ENCODE measurements around the gene GSTO2. TPM values are rescaled to one million over a fixed set of nuclear protein-coding genes. Genes with fewer than 3 reads are reported as not detected.

Gene GSTO2
- total and polyA plus RNA-seq, 4 donors: 3.5 to 5.6 (median 4.4) TPM

DNA sequence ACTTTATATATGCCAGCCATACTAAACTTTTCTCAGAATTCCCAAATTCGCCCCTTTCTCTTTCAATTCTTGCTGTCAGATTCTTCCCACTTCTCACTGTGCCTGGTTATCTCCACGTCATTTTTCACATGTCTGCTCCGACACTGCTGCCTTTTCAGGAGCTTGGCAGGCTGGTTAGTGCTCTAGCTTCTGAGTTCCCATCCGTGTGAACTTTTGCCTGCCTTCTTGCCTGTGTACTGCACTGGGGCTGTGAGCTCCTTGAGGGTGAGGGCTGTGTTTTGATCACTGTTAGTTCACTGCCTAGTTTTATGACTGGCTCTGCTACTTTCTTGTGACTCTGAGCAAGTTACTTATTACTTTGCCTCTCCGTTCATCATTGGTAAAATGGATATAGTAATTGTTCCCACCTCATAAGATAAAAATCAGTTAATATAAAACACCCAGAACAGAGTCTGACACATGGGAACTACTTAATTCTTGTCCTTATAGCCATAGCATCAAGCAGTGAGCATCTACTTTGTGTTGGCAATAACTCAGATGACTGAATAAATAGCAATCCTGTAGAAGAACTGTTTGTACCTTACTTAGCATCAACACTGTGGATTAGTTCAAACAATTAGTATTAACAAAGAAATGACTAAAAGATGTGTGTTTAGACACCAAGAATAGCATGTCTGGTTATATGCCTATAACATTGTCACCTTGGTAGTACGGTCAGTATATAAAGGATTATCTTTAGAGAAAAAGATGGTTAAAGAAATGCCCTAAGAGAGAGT is 8.8 kb upstream of the GSTO2 start:
- Histone ChIP-seq H3K4me3 (ENCODE audit: low read depth, low read length) (no peak overlapping the region), H3K27me3 (ENCODE audit: control insufficient read depth, insufficient read depth, low read length) (no peaks in the 10 kb centered on the region), H3K27ac (ENCODE audit: low read depth, low read length) (no peak overlapping the region), H3K36me3 (ENCODE audit: control insufficient read depth, insufficient read depth, low read length) (peaks cover 5% of the 10 kb centered on the region), H3K4me1 (ENCODE audit: control insufficient read depth, insufficient read depth, low read length) (no peaks in the 10 kb centered on the region), H3K9me3 (ENCODE audit: control insufficient read depth, insufficient read depth, low read length) (no peaks in the 10 kb centered on the region)
- no peak for DNase-seq (ENCODE audit: low read depth in 4 of 6, low spot score in 6 of 6)
- WGBS (ENCODE audit: insufficient coverage): 85% methylated on average over 4 of the region's 6 CpGs

DNA sequence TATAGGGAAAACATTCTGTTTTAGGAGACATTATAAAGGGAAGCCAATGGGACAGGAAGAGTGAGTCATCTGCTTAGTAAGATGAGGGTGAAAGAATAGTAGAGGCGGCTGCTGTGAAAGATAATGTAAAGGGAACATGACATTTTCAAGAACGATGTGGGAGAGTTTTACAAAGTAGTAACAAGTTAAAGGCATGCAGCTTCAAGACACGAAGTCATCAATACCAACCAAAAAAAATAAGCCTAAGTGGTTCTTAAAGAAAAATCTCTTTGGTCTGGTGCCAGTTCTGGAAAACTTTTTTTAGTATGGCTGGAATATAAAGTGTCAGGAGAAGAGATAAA is 8.2 kb upstream of the GSTO2 start:
- DNase-seq (ENCODE audit: low read depth in 4 of 6, low spot score in 6 of 6): no peak

DNA sequence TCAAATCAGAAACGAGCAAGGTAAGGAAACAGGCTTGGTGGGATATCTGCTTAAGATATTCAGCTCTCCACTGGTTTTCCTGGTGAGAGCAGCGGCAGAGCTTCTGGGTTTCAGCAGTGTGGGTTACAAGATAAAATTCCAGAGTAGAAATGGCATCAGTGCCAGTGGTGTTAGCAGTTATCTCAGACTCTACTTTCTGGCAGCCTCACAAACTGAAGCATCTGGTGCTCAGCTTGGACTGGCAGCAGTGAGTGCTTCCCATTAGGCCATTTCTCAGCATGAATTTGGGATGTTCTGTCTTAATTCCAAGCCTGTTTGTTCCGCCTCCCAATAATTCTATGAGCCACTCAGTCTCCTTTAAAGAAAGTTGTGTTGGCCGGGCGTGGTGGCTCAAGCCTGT is 6.9 kb upstream of the GSTO2 start:
- no peaks in the 10 kb centered on the region for H3K4me1 ChIP-seq (ENCODE audit: control insufficient read depth, insufficient read depth, low read length)
- peak in 1 of 6 donors; percentile 82 for DNase-seq (ENCODE audit: low read depth in 4 of 6, low spot score in 6 of 6)
- H3K27me3 ChIP-seq (ENCODE audit: control insufficient read depth, insufficient read depth, low read length): no peaks in the 10 kb centered on the region
- WGBS (ENCODE audit: insufficient coverage): 86% methylated on average over 2 of the region's 5 CpGs
- no peak overlapping the region for H3K27ac ChIP-seq (ENCODE audit: low read depth, low read length)
- H3K4me3 ChIP-seq (ENCODE audit: low read depth, low read length): no peak overlapping the region
- H3K36me3 ChIP-seq (ENCODE audit: control insufficient read depth, insufficient read depth, low read length): peaks cover 10% of the 10 kb centered on the region
- no peaks in the 10 kb centered on the region for H3K9me3 ChIP-seq (ENCODE audit: control insufficient read depth, insufficient read depth, low read length)

More for the DNA sequence above, 8.2 kb upstream of the GSTO2 start:
- Histone ChIP-seq H3K27me3 (ENCODE audit: control insufficient read depth, insufficient read depth, low read length) (no peaks in the 10 kb centered on the region), H3K36me3 (ENCODE audit: control insufficient read depth, insufficient read depth, low read length) (peaks cover 5% of the 10 kb centered on the region), H3K27ac (ENCODE audit: low read depth, low read length) (no peak overlapping the region), H3K9me3 (ENCODE audit: control insufficient read depth, insufficient read depth, low read length) (no peaks in the 10 kb centered on the region), H3K4me3 (ENCODE audit: low read depth, low read length) (no peak overlapping the region), H3K4me1 (ENCODE audit: control insufficient read depth, insufficient read depth, low read length) (no peaks in the 10 kb centered on the region)
- WGBS (ENCODE audit: insufficient coverage): 100% methylated on average over 1 of the region's 3 CpGs

DNA sequence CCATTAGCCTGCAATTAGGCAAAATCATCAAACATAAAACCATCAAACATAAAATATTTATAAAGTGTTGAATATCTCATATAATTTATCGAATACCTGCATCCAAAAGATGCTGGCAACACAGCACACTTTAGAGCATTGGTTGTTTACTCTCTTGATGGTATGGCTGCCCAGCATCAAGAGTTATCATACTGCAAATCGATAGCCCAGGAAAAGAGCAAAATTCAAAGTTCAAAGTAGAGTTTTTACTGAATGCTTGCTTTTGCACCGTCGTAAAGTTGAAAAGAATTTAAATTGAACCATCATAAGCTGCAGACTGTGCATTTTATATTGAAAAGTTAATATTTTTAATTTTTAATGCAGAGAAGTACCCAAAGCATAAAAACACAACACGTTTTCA is 4.2 kb upstream of the GSTO2 start:
- no peak for DNase-seq (ENCODE audit: low read depth in 4 of 6, low spot score in 6 of 6)
- Histone ChIP-seq H3K9me3 (ENCODE audit: control insufficient read depth, insufficient read depth, low read length) (no peaks in the 10 kb centered on the region), H3K36me3 (ENCODE audit: control insufficient read depth, insufficient read depth, low read length) (peaks cover 10% of the 10 kb centered on the region), H3K27me3 (ENCODE audit: control insufficient read depth, insufficient read depth, low read length) (no peaks in the 10 kb centered on the region), H3K27ac (ENCODE audit: low read depth, low read length) (no peak overlapping the region), H3K4me1 (ENCODE audit: control insufficient read depth, insufficient read depth, low read length) (peaks cover 12% of the 10 kb centered on the region), H3K4me3 (ENCODE audit: low read depth, low read length) (no peak overlapping the region)
- 100% methylated on average over 1 of the region's 5 CpGs for WGBS (ENCODE audit: insufficient coverage)

DNA sequence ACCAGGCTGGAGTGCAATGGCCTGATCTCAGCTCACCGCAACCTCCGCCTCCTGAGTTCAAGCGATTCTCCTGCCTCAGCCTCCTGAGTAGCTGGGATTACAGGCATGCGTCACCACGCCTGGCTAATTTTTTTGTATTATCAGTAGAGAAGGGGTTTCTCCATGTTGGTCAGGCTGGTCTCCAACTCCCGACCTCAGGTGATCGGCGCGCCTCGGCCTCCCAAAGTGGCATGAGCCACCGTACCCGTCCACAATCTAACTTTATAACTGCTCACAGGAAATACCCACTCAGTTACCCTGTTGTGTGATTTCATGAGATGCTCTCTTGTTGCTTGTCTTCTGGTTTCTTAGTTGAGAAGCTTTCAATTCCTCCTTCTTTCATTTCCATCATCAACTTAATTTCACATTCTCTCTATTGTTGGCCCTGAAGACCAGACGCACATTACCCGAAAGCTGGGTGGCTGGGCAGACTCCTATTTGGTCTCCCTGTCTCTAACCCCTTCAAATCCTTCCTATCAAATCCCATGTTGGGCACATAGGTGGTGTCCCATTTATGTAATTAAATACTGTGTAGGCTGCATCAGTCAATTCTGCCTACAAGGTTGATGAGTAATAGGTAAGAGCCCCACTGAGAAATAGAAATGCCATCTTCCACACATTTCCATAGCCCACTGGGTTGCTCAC is 1.1 kb upstream of the GSTO2 start:
- Histone ChIP-seq H3K9me3 (ENCODE audit: control insufficient read depth, insufficient read depth, low read length) (no peaks in the 10 kb centered on the region), H3K27ac (ENCODE audit: low read depth, low read length) (no peak overlapping the region), H3K4me3 (ENCODE audit: low read depth, low read length) (peak overlapping the region; percentile 95), H3K36me3 (ENCODE audit: control insufficient read depth, insufficient read depth, low read length) (peaks cover 10% of the 10 kb centered on the region), H3K27me3 (ENCODE audit: control insufficient read depth, insufficient read depth, low read length) (no peaks in the 10 kb centered on the region), H3K4me1 (ENCODE audit: control insufficient read depth, insufficient read depth, low read length) (peaks cover 12% of the 10 kb centered on the region)
- no peak for DNase-seq (ENCODE audit: low read depth in 4 of 6, low spot score in 6 of 6)
- 100% methylated on average over 3 of the region's 14 CpGs for WGBS (ENCODE audit: insufficient coverage)

DNA sequence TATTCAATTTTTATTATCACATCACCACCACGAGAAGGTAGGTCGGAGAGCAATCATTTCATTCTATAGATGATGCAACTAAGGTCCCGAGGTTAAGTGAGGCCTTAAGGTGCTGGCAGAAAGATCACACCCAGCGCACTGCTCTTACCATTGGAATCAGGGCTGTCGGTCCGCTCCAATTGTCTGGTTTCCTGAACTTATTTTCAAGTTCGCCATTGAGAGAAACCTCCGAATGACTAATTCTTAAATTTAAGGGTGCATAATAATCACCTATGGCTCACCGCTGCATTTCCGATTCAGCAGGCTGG is 625 bp upstream of the GSTO2 start:
- Histone ChIP-seq H3K4me3 (ENCODE audit: low read depth, low read length) (peak overlapping the region; percentile 95), H3K27me3 (ENCODE audit: control insufficient read depth, insufficient read depth, low read length) (no peaks in the 10 kb centered on the region), H3K27ac (ENCODE audit: low read depth, low read length) (peak overlapping the region; percentile 74), H3K36me3 (ENCODE audit: control insufficient read depth, insufficient read depth, low read length) (peaks cover 10% of the 10 kb centered on the region), H3K9me3 (ENCODE audit: control insufficient read depth, insufficient read depth, low read length) (no peaks in the 10 kb centered on the region), H3K4me1 (ENCODE audit: control insufficient read depth, insufficient read depth, low read length) (peaks cover 12% of the 10 kb centered on the region)
- no peak for DNase-seq (ENCODE audit: low read depth in 4 of 6, low spot score in 6 of 6)
- 5% methylated on average over 7 of the region's 10 CpGs for WGBS (ENCODE audit: insufficient coverage)

DNA sequence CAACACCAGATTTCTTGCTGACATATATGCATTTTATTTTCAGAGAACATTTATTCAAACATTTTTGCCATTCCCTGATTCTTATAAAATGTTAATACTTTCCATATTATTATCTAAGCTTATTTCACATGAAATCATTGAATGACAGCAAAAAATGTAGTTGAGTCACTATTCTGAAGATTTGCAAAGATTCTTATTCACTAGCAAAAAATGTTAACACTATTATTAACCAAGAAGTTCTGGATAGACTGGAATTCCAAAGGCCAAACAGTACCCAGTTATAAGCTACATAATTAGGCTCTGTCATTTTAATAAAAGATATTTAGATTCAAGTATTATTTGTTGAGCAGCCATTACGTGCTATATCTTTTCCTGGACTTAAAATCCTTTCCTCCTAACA is 4.3 kb downstream of the GSTO2 start:
- WGBS (ENCODE audit: insufficient coverage): no CpG with 5 or more reads among the region's 1 CpG
- H3K4me3 ChIP-seq (ENCODE audit: low read depth, low read length): no peak overlapping the region
- peaks cover 14% of the 10 kb centered on the region for H3K4me1 ChIP-seq (ENCODE audit: control insufficient read depth, insufficient read depth, low read length)
- no peak for DNase-seq (ENCODE audit: low read depth in 4 of 6, low spot score in 6 of 6)
- no peaks in the 10 kb centered on the region for H3K9me3 ChIP-seq (ENCODE audit: control insufficient read depth, insufficient read depth, low read length)
- peaks cover 18% of the 10 kb centered on the region for H3K27me3 ChIP-seq (ENCODE audit: control insufficient read depth, insufficient read depth, low read length)
- H3K27ac ChIP-seq (ENCODE audit: low read depth, low read length): no peak overlapping the region
- no peaks in the 10 kb centered on the region for H3K36me3 ChIP-seq (ENCODE audit: control insufficient read depth, insufficient read depth, low read length)

DNA sequence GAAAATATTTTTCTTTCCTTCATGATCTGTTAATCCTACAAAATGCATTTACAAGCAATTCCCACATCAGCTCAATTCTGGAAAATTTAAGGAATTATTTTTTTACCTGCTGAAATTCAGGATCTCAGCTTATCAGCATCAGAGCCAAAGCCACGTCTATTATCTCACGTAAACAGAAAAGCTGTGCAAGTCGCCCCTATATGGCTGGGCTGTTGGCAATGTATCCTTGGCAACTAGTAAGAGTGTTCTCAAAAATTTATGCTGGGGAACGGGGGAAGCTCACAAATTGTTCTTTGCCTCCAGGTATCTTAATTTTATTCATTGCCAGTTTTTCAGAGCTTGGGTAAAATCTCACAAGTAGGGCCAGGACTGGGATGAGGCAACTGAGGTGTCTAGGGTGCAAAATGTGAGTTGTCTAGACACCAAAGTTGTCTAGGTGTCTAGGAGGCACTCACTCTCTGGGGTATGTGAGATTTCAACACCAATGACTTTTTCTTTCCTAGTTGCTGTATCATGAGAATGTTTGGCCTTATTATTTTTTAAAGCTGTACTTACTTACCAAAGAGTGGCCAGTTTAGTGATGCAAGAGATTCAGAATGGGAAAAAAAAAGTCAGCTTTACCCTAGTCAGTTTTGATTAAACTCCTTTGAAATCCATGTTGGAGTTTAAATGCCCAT is 5.1 kb downstream of the GSTO2 start:
- H3K9me3 ChIP-seq (ENCODE audit: control insufficient read depth, insufficient read depth, low read length): no peaks in the 10 kb centered on the region
- peaks cover 18% of the 10 kb centered on the region for H3K27me3 ChIP-seq (ENCODE audit: control insufficient read depth, insufficient read depth, low read length)
- 60% methylated on average over 3 of the region's 4 CpGs for WGBS (ENCODE audit: insufficient coverage)
- no peaks in the 10 kb centered on the region for H3K36me3 ChIP-seq (ENCODE audit: control insufficient read depth, insufficient read depth, low read length)
- H3K27ac ChIP-seq (ENCODE audit: low read depth, low read length): no peak overlapping the region
- H3K4me3 ChIP-seq (ENCODE audit: low read depth, low read length): no peak overlapping the region
- DNase-seq (ENCODE audit: low read depth in 4 of 6, low spot score in 6 of 6): no peak
- peaks cover 13% of the 10 kb centered on the region for H3K4me1 ChIP-seq (ENCODE audit: control insufficient read depth, insufficient read depth, low read length)

DNA sequence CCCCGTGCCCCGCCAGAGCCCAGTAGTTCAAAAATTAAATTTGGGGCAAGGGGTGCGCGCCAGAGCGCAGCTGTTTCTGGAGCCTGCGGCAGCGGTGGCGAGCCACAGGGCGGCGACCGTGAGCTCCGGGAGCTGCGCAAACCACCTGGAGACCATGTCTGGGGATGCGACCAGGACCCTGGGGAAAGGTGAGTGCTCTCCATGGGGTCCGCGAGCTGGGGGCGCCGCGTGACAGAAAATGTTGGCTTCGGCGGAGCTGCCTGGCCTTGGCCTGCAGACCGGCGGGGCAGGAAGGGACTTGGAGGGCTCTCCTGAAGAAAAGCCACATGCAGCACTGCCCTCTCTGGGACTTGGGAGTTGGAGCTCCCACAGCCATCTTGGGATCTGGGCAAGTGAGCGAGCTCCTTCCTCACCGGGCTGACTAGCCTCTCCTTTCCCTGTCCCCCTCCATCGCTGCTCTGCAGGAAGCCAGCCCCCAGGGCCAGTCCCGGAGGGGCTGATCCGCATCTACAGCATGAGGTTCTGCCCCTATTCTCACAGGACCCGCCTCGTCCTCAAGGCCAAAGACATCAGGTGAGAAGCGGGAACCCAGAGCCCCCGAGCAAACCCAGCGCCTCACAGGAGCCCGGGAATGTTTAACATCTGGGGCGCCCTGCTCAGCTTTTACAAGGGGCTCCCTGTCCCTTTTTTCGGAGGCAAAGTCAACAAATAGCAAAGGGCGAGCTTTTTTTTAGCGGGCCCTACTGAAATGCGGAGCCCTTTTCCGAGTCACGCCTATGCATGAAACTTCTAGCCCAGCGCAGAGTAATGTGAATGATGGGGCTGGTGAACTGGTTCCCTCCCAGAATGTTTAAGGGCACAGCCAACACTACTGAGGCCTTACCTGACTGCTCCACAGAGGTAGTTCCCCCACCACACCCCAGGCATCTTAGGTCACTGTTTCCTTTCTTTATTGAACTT is 6.1 kb downstream of the GSTO2 start:
- Histone ChIP-seq H3K27ac (ENCODE audit: low read depth, low read length) (no peak overlapping the region), H3K4me1 (ENCODE audit: control insufficient read depth, insufficient read depth, low read length) (peaks cover 11% of the 10 kb centered on the region), H3K4me3 (ENCODE audit: low read depth, low read length) (peak overlapping the region; percentile 29), H3K27me3 (ENCODE audit: control insufficient read depth, insufficient read depth, low read length) (peaks cover 18% of the 10 kb centered on the region), H3K9me3 (ENCODE audit: control insufficient read depth, insufficient read depth, low read length) (no peaks in the 10 kb centered on the region), H3K36me3 (ENCODE audit: control insufficient read depth, insufficient read depth, low read length) (no peaks in the 10 kb centered on the region)
- WGBS (ENCODE audit: insufficient coverage): 18% methylated on average over 42 of the region's 42 CpGs
- DNase-seq (ENCODE audit: low read depth in 4 of 6, low spot score in 6 of 6): peak in 2 of 6 donors; percentile 48 to 58
